IPS-18c (cell line): Measurements from ENCODE around the gene SUPT20H.

ENCODE experiments used
- H3K4me3 ChIP-seq: 2 replicates; pipeline ENCODE4 v1.7.0; 2013; ENCODE audit warnings: low read depth, mild to moderate bottlenecking, low read length, moderate library complexity; ENCODE audit not compliant: insufficient read depth
- H3K9me3 ChIP-seq: one replicate; pipeline ENCODE4 v1.6.1; 2013; ENCODE audit warnings: mild to moderate bottlenecking, low read length, moderate library complexity; ENCODE audit not compliant: control insufficient read depth, insufficient read depth

Gene SUPT20H

GRCh38 chr13:37029617-37030016 lies 29.9 kb downstream of the SUPT20H start:
- Histone ChIP-seq H3K9me3 (no peaks in the 10 kb centered on the region), H3K4me3 (no peak overlapping the region)

GRCh38 chr13:37027639-37028038 lies 31.8 kb downstream of the SUPT20H start:
- H3K4me3 ChIP-seq, result no peak overlapping the region

GRCh38 chr13:37026771-37027170 lies 32.7 kb downstream of the SUPT20H start:
- H3K4me3 ChIP-seq, result no peak overlapping the region
- no peaks in the 10 kb centered on the region for H3K9me3 ChIP-seq

More at GRCh38 chr13:37027639-37028038, 31.8 kb downstream of the SUPT20H start:
- no peaks in the 10 kb centered on the region for H3K9me3 ChIP-seq

- H3K9me3 ChIP-seq, result no peaks in the 10 kb centered on the region
- H3K4me3 ChIP-seq, result no peak overlapping the region
These were observed 35.6 kb downstream of the SUPT20H start for GRCh38 chr13:37023871-37024270.

DNA sequence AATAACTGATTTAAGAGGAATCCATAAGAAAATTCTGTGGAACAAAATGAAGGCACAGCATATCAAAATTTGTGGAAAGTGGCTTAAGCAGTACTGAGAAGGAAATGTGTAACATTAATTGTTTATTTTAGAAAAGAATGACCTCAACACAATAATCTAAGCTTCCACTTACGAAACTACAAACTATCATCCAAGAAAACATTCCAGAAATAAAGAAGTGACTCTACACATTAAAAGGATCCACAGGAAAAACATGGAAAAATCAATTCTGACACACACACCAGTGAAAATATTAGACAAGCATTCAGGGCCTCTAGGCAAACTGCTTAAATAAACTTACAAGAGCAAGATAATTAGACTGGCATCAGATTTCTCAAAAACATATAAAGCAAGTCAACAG lies 44.9 kb downstream of the SUPT20H start:
- Histone ChIP-seq H3K9me3 (no peaks in the 10 kb centered on the region), H3K4me3 (no peak overlapping the region)

DNA sequence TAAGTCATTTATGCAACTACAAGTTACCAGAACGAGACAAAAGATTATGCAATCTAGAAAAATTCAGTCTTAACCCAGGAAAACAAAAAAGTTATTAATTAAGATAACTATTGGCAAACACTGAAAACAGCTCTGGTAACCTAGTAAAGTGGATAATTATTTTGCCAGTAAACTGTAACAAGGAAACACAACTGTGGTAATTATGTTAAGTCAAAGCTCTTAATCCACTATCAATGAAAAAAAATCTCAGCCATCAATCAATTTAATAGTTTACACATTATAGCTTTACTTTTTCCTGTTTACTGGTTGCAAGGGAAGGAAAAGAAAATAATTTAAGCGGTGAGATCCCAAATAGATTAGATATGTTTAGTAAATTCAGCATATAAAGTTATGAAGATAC lies 47.7 kb downstream of the SUPT20H start:
- Histone ChIP-seq H3K4me3 (no peak overlapping the region), H3K9me3 (no peaks in the 10 kb centered on the region)

- Histone ChIP-seq H3K4me3 (no peak overlapping the region), H3K9me3 (no peaks in the 10 kb centered on the region)
These were observed 48.5 kb downstream of the SUPT20H start for GRCh38 chr13:37011002-37011401.

GRCh38 chr13:37010424-37010823 lies 49.1 kb downstream of the SUPT20H start:
- Histone ChIP-seq H3K9me3 (no peaks in the 10 kb centered on the region), H3K4me3 (no peak overlapping the region)

GRCh38 chr13:37009692-37010091 lies 49.8 kb downstream of the SUPT20H start:
- Histone ChIP-seq H3K4me3 (no peak overlapping the region), H3K9me3 (no peaks in the 10 kb centered on the region)

- H3K9me3 ChIP-seq, result no peaks in the 10 kb centered on the region
- peak overlapping the region; percentile 96 for H3K4me3 ChIP-seq
These were observed 57.6 kb downstream of the SUPT20H start for GRCh38 chr13:37001921-37002250.

- H3K4me3 ChIP-seq, result peak within 1 kb of the TSS; percentile 98
- no peaks in the 10 kb centered on the region for H3K9me3 ChIP-seq
These were observed 60.3 kb downstream of the SUPT20H start, which contains the start of gene ALG5 for GRCh38 chr13:36999054-36999714. Gene ALG5, minus strand, starts transcription at chr13:36999340. Its CDS starts 40 bp downstream, at chr13:36999300.

DNA sequence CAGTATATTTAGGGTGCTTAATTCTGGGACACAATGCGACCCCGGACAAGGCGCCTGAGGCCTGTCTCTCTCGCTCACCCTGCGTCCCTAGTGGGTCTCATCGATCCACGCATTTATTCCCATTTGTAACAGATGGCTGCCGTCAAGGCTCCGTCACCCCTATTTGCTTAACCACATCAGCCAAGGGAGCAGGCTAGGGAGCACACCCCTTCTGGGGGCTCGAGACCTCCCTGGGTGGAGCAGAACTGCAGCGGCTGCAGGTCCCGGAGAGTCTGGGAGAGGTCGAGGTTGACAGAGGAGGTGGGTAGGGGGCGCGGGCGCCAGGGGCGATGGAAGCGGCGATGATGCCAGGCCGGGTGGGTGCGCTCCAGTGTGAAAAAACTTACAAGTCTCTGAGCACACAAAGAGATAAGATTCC lies 60.9 kb downstream of the SUPT20H start:
- Histone ChIP-seq H3K4me3 (peak overlapping the region; percentile 98), H3K9me3 (no peaks in the 10 kb centered on the region)

DNA sequence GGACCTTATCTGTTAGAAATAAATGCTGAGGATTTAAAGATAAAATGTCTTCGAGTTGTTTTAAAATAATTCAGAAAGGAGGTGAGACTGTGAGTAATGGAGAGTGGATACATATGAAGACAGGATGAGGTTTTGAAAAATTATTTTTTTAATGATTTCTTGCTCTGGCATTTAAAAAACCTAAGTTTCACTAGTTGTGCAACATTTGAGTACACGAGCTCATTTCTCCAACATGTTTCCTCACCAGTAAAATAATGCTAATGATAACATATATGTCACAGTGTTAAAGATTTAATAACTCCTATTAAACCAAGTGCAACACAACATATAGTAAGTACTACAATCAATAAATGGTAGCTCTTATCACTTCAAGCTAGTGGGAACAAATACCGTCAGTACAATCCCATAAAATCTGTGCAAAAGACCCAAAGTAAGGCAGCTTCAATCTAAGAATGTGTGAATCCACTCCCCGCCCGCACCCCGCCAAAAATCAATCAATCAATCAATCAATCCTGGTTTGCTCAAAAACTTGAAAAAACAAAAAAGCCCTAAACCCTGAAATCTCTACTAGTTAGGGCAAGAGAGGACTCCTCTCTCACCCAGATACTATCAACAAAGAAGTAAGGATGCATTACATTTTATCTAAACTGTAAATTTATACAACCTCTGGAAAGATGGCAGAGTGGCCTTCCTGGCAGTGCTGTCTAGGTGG lies 61.6 kb downstream of the SUPT20H start:
- Histone ChIP-seq H3K9me3 (no peaks in the 10 kb centered on the region), H3K4me3 (peak overlapping the region; percentile 98)

GRCh38 chr13:36992362-36992761 lies 67.1 kb downstream of the SUPT20H start:
- Histone ChIP-seq H3K4me3 (no peak overlapping the region), H3K9me3 (no peaks in the 10 kb centered on the region)

GRCh38 chr13:36986462-36987240 lies 72.8 kb downstream of the SUPT20H start:
- Histone ChIP-seq H3K9me3 (no peaks in the 10 kb centered on the region), H3K4me3 (no peak overlapping the region)

GRCh38 chr13:36981156-36981743 lies 78.2 kb downstream of the SUPT20H start:
- no peaks in the 10 kb centered on the region for H3K9me3 ChIP-seq
- H3K4me3 ChIP-seq, result no peak overlapping the region

- no peaks in the 10 kb centered on the region for H3K9me3 ChIP-seq
- H3K4me3 ChIP-seq, result no peak overlapping the region
These were observed 80.0 kb downstream of the SUPT20H start for GRCh38 chr13:36979361-36980050.
